KMS-11 (cell line): ENCODE results near the gene SLC22A12.

Experiments
- H2AFZ ChIP-seq: fragments of 200-600 bp; sonication (generic); 2 replicates; pipeline ENCODE4 v1.6.1; 2016; ENCODE audit warnings: antibody characterized with exemption, mixed run types, low read depth
- H3K27ac ChIP-seq: fragments of 200-600 bp; sonication (generic); 2 replicates; pipeline ENCODE4 v1.6.1; 2016; ENCODE audit warnings: mild to moderate bottlenecking, mixed run types
- H3K27me3 ChIP-seq: fragments of 200-600 bp; sonication (generic); 2 replicates; pipeline ENCODE4 v1.6.1; 2017; ENCODE audit warnings: mild to moderate bottlenecking, low read depth, mixed run types, moderate library complexity; ENCODE audit not compliant: insufficient read depth
- H3K36me3 ChIP-seq: fragments of 200-600 bp; sonication (generic); 2 replicates; pipeline ENCODE4 v1.6.1; 2017; ENCODE audit warnings: mild to moderate bottlenecking, mixed run types; ENCODE audit not compliant: insufficient read depth
- H3K4me1 ChIP-seq: fragments of 200-600 bp; sonication (generic); 2 replicates; pipeline ENCODE4 v1.6.1; 2016; ENCODE audit warnings: mild to moderate bottlenecking, low read depth, mixed run types; ENCODE audit not compliant: poor library complexity, severe bottlenecking
- H3K4me2 ChIP-seq: fragments of 200-600 bp; sonication (generic); 2 replicates; pipeline ENCODE4 v1.7.0; 2016; ENCODE audit warnings: mild to moderate bottlenecking, mixed run types
- H3K4me3 ChIP-seq: fragments of 200-600 bp; sonication (generic); IDR thresholded peaks from 2 replicates; pipeline ENCODE4 v1.6.1; 2017; ENCODE audit warnings: low read depth, low read length, mixed read lengths; ENCODE audit not compliant: insufficient read depth
- H3K79me2 ChIP-seq: fragments of 200-600 bp; sonication (generic); 2 replicates; pipeline ENCODE4 v1.6.1; 2016; ENCODE audit warnings: low read depth, mixed run types; ENCODE audit not compliant: insufficient read depth
- H3K9ac ChIP-seq: fragments of 200-600 bp; sonication (generic); 2 replicates; pipeline ENCODE4 v1.6.1; 2016; ENCODE audit warnings: mild to moderate bottlenecking, mixed run types
- H4K20me1 ChIP-seq: fragments of 200-600 bp; sonication (generic); 2 replicates; pipeline ENCODE4 v1.6.1; 2016; ENCODE audit warnings: mild to moderate bottlenecking, mixed run types; ENCODE audit not compliant: insufficient read depth
- CTCF ChIP-seq: fragments of 200-600 bp; sonication (generic); conservative IDR thresholded peaks from 2 replicates; pipeline ENCODE4 v1.6.1; 2017; ENCODE audit warnings: low read depth, mild to moderate bottlenecking, antibody characterized with exemption, low read length, moderate library complexity, mixed read lengths

The SLC22A12 gene

GRCh38 chr11:64571050-64571409 lies 20.0 kb upstream of the SLC22A12 start:
- H3K36me3 ChIP-seq: no peaks in the 10 kb centered on the region
- H3K4me3 ChIP-seq: no peak overlapping the region
- no peak for TF ChIP-seq CTCF
- no peak overlapping the region for H2AFZ ChIP-seq
- no peak overlapping the region for H3K9ac ChIP-seq
- H3K27me3 ChIP-seq: peaks cover 61% of the 10 kb centered on the region
- H3K4me1 ChIP-seq: no peaks in the 10 kb centered on the region
- no peaks in the 10 kb centered on the region for H4K20me1 ChIP-seq
- no peaks in the 10 kb centered on the region for H3K79me2 ChIP-seq
- H3K27ac ChIP-seq: no peak overlapping the region
- no peak overlapping the region for H3K4me2 ChIP-seq

GRCh38 chr11:64571410-64572091 lies 19.5 kb upstream of the SLC22A12 start:
- H3K79me2 ChIP-seq: no peaks in the 10 kb centered on the region
- H2AFZ ChIP-seq: no peak overlapping the region
- H3K36me3 ChIP-seq: no peaks in the 10 kb centered on the region
- no peaks in the 10 kb centered on the region for H3K4me1 ChIP-seq
- no peak overlapping the region for H3K4me3 ChIP-seq
- peaks cover 66% of the 10 kb centered on the region for H3K27me3 ChIP-seq
- H4K20me1 ChIP-seq: no peaks in the 10 kb centered on the region
- TF ChIP-seq CTCF: no peak
- no peak overlapping the region for H3K27ac ChIP-seq
- no peak overlapping the region for H3K4me2 ChIP-seq
- H3K9ac ChIP-seq: no peak overlapping the region

GRCh38 chr11:64572143-64572542 lies 18.9 kb upstream of the SLC22A12 start:
- no peak for TF ChIP-seq CTCF
- no peaks in the 10 kb centered on the region for H3K79me2 ChIP-seq
- H3K4me3 ChIP-seq: no peak overlapping the region
- no peak overlapping the region for H3K4me2 ChIP-seq
- H4K20me1 ChIP-seq: no peaks in the 10 kb centered on the region
- peaks cover 67% of the 10 kb centered on the region for H3K27me3 ChIP-seq
- no peaks in the 10 kb centered on the region for H3K4me1 ChIP-seq
- H3K27ac ChIP-seq: no peak overlapping the region
- no peak overlapping the region for H2AFZ ChIP-seq
- H3K36me3 ChIP-seq: no peaks in the 10 kb centered on the region
- H3K9ac ChIP-seq: no peak overlapping the region

GRCh38 chr11:64577202-64577601 lies 13.8 kb upstream of the SLC22A12 start:
- Histone ChIP-seq H3K4me1 (no peaks in the 10 kb centered on the region), H4K20me1 (no peaks in the 10 kb centered on the region), H3K9ac (no peak overlapping the region), H3K27ac (no peak overlapping the region), H3K4me3 (no peak overlapping the region), H3K79me2 (no peaks in the 10 kb centered on the region), H3K27me3 (peaks cover 76% of the 10 kb centered on the region), H3K36me3 (no peaks in the 10 kb centered on the region), H2AFZ (no peak overlapping the region), H3K4me2 (no peak overlapping the region)
- no peak for TF ChIP-seq CTCF
